HEK293 (cell line): Measurements from ENCODE around the gene TEKT5.
"Not testable (repeated sequence)": the region's sequence is repeated elsewhere in the genome, so short reads cannot be mapped to it uniquely, and the experiment has no call there.

Experiments
- CTCF ChIA-PET: fragments of 350-600 bp; formaldehyde crosslinking; extraction: SDS; loops from one replicate; lab custom pipeline; 2021; ENCODE audit warnings: antibody characterized with exemption; lab: Yijun Ruan, JAX
- POLR2A ChIA-PET: fragments of 300-600 bp; formaldehyde crosslinking; extraction: SDS; loops from one replicate; lab custom pipeline; 2020; ENCODE audit warnings: antibody characterized with exemption, inconsistent platforms; lab: Yijun Ruan, JAX
- H3K27ac ChIP-seq: fragments of 200-500 bp; sonication (Bioruptor generic); 2 replicates; pipeline ENCODE4 v1.5.1; 2014; ENCODE audit warnings: low read depth, low read length, control low read depth, inconsistent platforms; ENCODE audit errors: extremely low read depth
- H3K36me3 ChIP-seq, 2 experiments: fragments of 200-500 bp in 1 of 2; sonication (Bioruptor generic) in 1 of 2; 1 replicate in 1 of 2; 2 replicates in 1 of 2; pipeline ENCODE4 v1.5.1; 2014 to 2017; ENCODE audit warnings: inconsistent platforms in 2 of 2, low read length in 2 of 2; ENCODE audit not compliant: control insufficient read depth in 2 of 2, insufficient read depth in 1 of 2
- H3K4me1 ChIP-seq: fragments of 200-500 bp; sonication (Bioruptor generic); 2 replicates; pipeline ENCODE4 v1.5.1; 2014; ENCODE audit warnings: mild to moderate bottlenecking, low read length, inconsistent platforms; ENCODE audit not compliant: control insufficient read depth, insufficient read depth
- H3K4me3 ChIP-seq: 2 replicates; pipeline ENCODE4 v1.5.1; 2011; ENCODE audit warnings: low read depth, mild to moderate bottlenecking, control low read depth, low read length, moderate library complexity
- H3K9me3 ChIP-seq: fragments of 200-500 bp; sonication (Bioruptor generic); 2 replicates; pipeline ENCODE4 v1.5.1; 2014; ENCODE audit warnings: low read depth, low read length, inconsistent platforms; ENCODE audit not compliant: control insufficient read depth, insufficient read depth
- ELK4 ChIP-seq: IDR thresholded peaks from 2 replicates; pipeline ENCODE4 v1.6.1; 2011; ENCODE audit warnings: mild to moderate bottlenecking, low read depth, low read length, borderline replicate concordance
- GLI2 ChIP-seq: fragments of 450-650 bp; formaldehyde crosslinking; IDR thresholded peaks from 2 replicates; pipeline ENCODE4; 2017; ENCODE audit warnings: missing biosample characterization, missing genetic modification characterization, low read depth, borderline replicate concordance
- GLI4 ChIP-seq: fragments of 450-650 bp; formaldehyde crosslinking; IDR thresholded peaks from 2 replicates; pipeline ENCODE4 v1.5.1; 2016; ENCODE audit warnings: missing biosample characterization, missing genetic modification characterization
- ZBTB21 ChIP-seq: fragments of 450-650 bp; formaldehyde crosslinking; IDR thresholded peaks from 2 replicates; pipeline ENCODE4 v1.5.1; 2017; ENCODE audit warnings: missing biosample characterization, missing genetic modification characterization
- ZFP69B ChIP-seq: fragments of 450-650 bp; formaldehyde crosslinking; IDR thresholded peaks from 2 replicates; pipeline ENCODE4 v1.5.1; 2016; ENCODE audit warnings: missing biosample characterization, missing genetic modification characterization
- ZNF10 ChIP-seq: fragments of 450-650 bp; formaldehyde crosslinking; IDR thresholded peaks from 2 replicates; pipeline ENCODE4 v1.5.1; 2017; ENCODE audit warnings: missing biosample characterization, missing genetic modification characterization
- ZNF121 ChIP-seq: fragments of 450-650 bp; formaldehyde crosslinking; IDR thresholded peaks from 2 replicates; pipeline ENCODE4 v1.5.1; 2016; ENCODE audit warnings: missing biosample characterization, missing genetic modification characterization
- ZNF138 ChIP-seq: fragments of 450-650 bp; formaldehyde crosslinking; IDR thresholded peaks from 2 replicates; pipeline ENCODE4 v1.5.1; 2016; ENCODE audit warnings: missing biosample characterization, missing genetic modification characterization, borderline replicate concordance
- ZNF155 ChIP-seq: fragments of 450-650 bp; formaldehyde crosslinking; IDR thresholded peaks from 2 replicates; pipeline ENCODE4 v1.5.1; 2016; ENCODE audit warnings: missing biosample characterization, missing genetic modification characterization
- ZNF157 ChIP-seq: fragments of 450-650 bp; formaldehyde crosslinking; IDR thresholded peaks from 2 replicates; pipeline ENCODE4 v1.5.1; 2016; ENCODE audit warnings: missing biosample characterization, missing genetic modification characterization
- ZNF18 ChIP-seq: fragments of 450-650 bp; formaldehyde crosslinking; IDR thresholded peaks from 2 replicates; pipeline ENCODE4 v1.5.1; 2016; ENCODE audit warnings: missing biosample characterization, missing genetic modification characterization
- ZNF2 ChIP-seq: fragments of 450-650 bp; formaldehyde crosslinking; IDR thresholded peaks from 2 replicates; pipeline ENCODE4 v1.5.1; 2016; ENCODE audit warnings: missing biosample characterization, missing genetic modification characterization
- ZNF354C ChIP-seq: fragments of 450-650 bp; formaldehyde crosslinking; IDR thresholded peaks from 2 replicates; pipeline ENCODE4 v1.5.1; 2016; ENCODE audit warnings: missing biosample characterization, missing genetic modification characterization, low read depth, borderline replicate concordance
- ZNF433 ChIP-seq: fragments of 450-650 bp; formaldehyde crosslinking; IDR thresholded peaks from 2 replicates; pipeline ENCODE4 v1.5.1; 2016; ENCODE audit warnings: missing biosample characterization, missing genetic modification characterization, low read depth
- ZNF473 ChIP-seq: fragments of 450-650 bp; formaldehyde crosslinking; IDR thresholded peaks from 2 replicates; pipeline ENCODE4 v1.5.1; 2017; ENCODE audit warnings: missing biosample characterization, missing genetic modification characterization
- ZNF549 ChIP-seq: fragments of 450-650 bp; IDR thresholded peaks from 2 replicates; pipeline ENCODE4 v1.5.1; 2018; ENCODE audit warnings: missing biosample characterization, missing genetic modification characterization, mild to moderate bottlenecking, inconsistent platforms, moderate library complexity
- ZNF561 ChIP-seq: fragments of 450-650 bp; IDR thresholded peaks from 2 replicates; pipeline ENCODE4 v1.5.1; 2018; ENCODE audit warnings: missing biosample characterization, missing genetic modification characterization, borderline replicate concordance
- ZNF600 ChIP-seq: fragments of 450-650 bp; formaldehyde crosslinking; IDR thresholded peaks from 2 replicates; pipeline ENCODE4 v1.5.1; 2016; ENCODE audit warnings: missing biosample characterization, missing genetic modification characterization
- ZNF621 ChIP-seq: fragments of 450-650 bp; formaldehyde crosslinking; IDR thresholded peaks from 2 replicates; pipeline ENCODE4 v1.5.1; 2017; ENCODE audit warnings: missing biosample characterization, missing genetic modification characterization
- ZNF645 ChIP-seq: fragments of 450-650 bp; formaldehyde crosslinking; IDR thresholded peaks from 2 replicates; pipeline ENCODE4; 2016; ENCODE audit warnings: missing biosample characterization, missing genetic modification characterization
- ZNF664 ChIP-seq: fragments of 450-650 bp; formaldehyde crosslinking; IDR thresholded peaks from 2 replicates; pipeline ENCODE4 v1.5.1; 2016; ENCODE audit warnings: missing biosample characterization, missing genetic modification characterization
- ZNF677 ChIP-seq: fragments of 450-650 bp; IDR thresholded peaks from 2 replicates; pipeline ENCODE4 v1.5.0; 2018; ENCODE audit warnings: missing biosample characterization, mild to moderate bottlenecking, missing genetic modification characterization, moderate library complexity
- ZNF768 ChIP-seq: fragments of 450-650 bp; formaldehyde crosslinking; IDR thresholded peaks from 2 replicates; pipeline ENCODE4 v1.5.1; 2018; ENCODE audit warnings: missing biosample characterization, mild to moderate bottlenecking, missing genetic modification characterization
- ZSCAN16 ChIP-seq: fragments of 450-650 bp; formaldehyde crosslinking; IDR thresholded peaks from 2 replicates; pipeline ENCODE4 v1.5.1; 2016; ENCODE audit warnings: missing biosample characterization, missing genetic modification characterization
- TF ChIP-seq, protein P1 (sequence below): fragments of 450-650 bp; formaldehyde crosslinking; IDR thresholded peaks from 2 replicates; pipeline ENCODE4 v1.5.1; 2016; ENCODE audit warnings: missing biosample characterization, missing genetic modification characterization
- TF ChIP-seq, protein P2 (sequence below): fragments of 450-650 bp; formaldehyde crosslinking; IDR thresholded peaks from 2 replicates; pipeline ENCODE4 v1.5.1; 2016; ENCODE audit warnings: missing biosample characterization, missing genetic modification characterization

Gene TEKT5

DNA sequence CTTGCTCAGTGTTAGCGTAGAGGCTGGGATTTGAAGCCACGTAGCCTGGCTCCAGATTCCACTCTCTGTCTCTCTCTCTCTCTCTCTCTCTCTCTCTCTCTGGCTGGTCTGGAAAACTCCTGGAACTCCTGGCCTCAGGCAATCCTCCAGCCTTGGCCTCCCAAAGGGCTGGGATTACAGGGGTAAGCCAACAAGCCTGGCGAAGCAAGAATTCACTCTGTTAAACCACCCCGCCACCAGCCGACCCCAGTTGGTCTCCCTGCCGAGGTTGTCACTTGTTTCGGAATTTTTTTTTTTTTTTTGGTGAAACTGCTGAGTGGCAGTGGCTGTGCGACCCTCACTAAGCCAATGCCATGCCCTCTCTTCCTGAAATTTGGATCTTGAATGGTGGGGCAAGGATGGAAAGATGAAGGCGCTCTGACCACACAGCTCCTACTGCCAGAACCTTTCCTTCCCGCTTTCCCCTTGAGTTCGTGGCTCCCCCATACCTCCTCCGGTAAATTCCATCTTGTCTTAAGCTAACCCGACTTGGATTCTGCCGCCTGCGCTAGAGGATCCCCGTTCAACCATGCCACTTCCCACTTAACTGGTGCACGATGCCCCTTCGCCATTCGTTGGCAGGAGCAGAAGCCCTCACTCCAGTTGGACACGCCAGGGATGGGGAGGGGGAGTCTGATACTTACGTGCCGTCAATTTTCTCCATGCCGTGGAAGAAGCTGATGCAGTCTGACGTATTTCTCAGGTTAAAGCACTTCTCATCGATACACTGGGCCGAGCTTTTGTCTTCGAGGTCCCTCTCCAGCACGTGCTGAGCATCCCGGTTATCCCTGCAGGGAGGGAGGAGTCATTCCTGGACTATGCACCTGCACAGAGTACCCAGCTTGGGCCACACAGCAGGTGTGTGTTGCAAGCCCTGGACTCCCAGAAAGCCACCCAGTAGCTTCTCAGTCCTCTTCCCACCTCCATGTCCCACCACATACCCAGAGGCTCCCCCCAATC lies 13.1 kb downstream of the TEKT5 start:
- Histone ChIP-seq H3K27ac (no peak overlapping the region), H3K4me3 (no peak overlapping the region), H3K4me1 (no peaks in the 10 kb centered on the region), H3K9me3 (no peaks in the 10 kb centered on the region), H3K36me3 (no peaks in the 10 kb centered on the region)
- ChIA-PET POLR2A (no interaction called here), CTCF (no interaction called here)
- TF ChIP-seq, protein P1, sequence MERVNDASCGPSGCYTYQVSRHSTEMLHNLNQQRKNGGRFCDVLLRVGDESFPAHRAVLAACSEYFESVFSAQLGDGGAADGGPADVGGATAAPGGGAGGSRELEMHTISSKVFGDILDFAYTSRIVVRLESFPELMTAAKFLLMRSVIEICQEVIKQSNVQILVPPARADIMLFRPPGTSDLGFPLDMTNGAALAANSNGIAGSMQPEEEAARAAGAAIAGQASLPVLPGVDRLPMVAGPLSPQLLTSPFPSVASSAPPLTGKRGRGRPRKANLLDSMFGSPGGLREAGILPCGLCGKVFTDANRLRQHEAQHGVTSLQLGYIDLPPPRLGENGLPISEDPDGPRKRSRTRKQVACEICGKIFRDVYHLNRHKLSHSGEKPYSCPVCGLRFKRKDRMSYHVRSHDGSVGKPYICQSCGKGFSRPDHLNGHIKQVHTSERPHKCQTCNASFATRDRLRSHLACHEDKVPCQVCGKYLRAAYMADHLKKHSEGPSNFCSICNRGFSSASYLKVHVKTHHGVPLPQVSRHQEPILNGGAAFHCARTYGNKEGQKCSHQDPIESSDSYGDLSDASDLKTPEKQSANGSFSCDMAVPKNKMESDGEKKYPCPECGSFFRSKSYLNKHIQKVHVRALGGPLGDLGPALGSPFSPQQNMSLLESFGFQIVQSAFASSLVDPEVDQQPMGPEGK (tag by site-specific recombination) = no peak
- TF ChIP-seq ZNF549 (tag by site-specific recombination) (no peak), ZNF473 (tag by site-specific recombination) (no peak), ZNF155 (tag by site-specific recombination) (no peak), ZBTB21 (tag by site-specific recombination) (no peak), ZNF354C (tag by site-specific recombination) (no peak), ZNF561 (tag by site-specific recombination) (no peak), ZNF600 (tag by site-specific recombination) (no peak), ZNF157 (no peak), ZNF138 (tag by site-specific recombination) (no peak), GLI4 (tag by site-specific recombination) (no peak), GLI2 (tag by site-specific recombination) (no peak), ZSCAN16 (no peak), ZNF768 (tag by site-specific recombination) (no peak), ZNF677 (tag by site-specific recombination) (no peak)
- TF ChIP-seq, protein P2, sequence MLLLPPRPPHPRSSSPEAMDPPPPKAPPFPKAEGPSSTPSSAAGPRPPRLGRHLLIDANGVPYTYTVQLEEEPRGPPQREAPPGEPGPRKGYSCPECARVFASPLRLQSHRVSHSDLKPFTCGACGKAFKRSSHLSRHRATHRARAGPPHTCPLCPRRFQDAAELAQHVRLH (tag by site-specific recombination) = no peak

DNA sequence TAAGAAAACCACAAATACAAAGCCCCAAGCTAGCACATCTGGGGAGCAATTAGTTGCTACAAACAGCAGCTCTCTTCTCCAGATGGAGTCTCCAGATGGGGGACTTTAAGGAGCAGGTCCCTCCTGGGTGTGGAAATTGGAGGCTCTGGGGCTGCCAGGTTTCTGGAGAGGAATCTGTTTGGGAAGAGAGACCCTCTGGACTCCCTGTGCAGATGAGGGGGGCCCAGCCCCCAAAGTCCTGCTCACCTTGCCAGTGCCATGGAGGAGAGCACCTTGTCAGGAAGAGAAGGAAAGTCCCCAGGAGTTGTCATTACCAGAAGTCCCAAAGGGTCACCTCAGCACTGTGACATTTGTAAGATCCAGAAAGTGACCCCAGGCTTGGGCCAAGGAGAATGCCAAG lies 14.8 kb downstream of the TEKT5 start:
- no peak overlapping the region for H3K4me3 ChIP-seq
- TF ChIP-seq ZNF10 (no peak), ZFP69B (tag by site-specific recombination) (no peak), ZNF664 (tag by site-specific recombination) (no peak), ZNF18 (tag by site-specific recombination) (no peak), ZNF645 (tag by site-specific recombination) (no peak), ZNF621 (tag by site-specific recombination) (no peak), ZNF2 (tag by site-specific recombination) (no peak), ZNF433 (tag by site-specific recombination) (no peak), ZNF121 (no peak), ELK4 (no peak)
- H3K9me3 ChIP-seq = no peaks in the 10 kb centered on the region
- H3K27ac ChIP-seq = no peak overlapping the region
- ChIA-PET CTCF (no interaction called here), POLR2A (no interaction called here)
- H3K4me1 ChIP-seq = no peaks in the 10 kb centered on the region
- H3K36me3 ChIP-seq = no peaks in the 10 kb centered on the region

GRCh38 chr16:10679441-10679840 lies 15.3 kb downstream of the TEKT5 start:
- POLR2A ChIA-PET, H3K27ac ChIP-seq: not testable (repeated sequence)
- CTCF ChIA-PET = interaction anchor here (1.6 kb wide), 1 partner anchor 11 kb away, joined by 3 read pairs; no protein-coding TSS in a partner anchor

More at GRCh38 chr16:10679441-10679840, 15.3 kb downstream of the TEKT5 start:
- not testable (repeated sequence) for H3K9me3 ChIP-seq, H3K36me3 ChIP-seq, H3K4me1 ChIP-seq, H3K4me3 ChIP-seq
